HG03558 (cell line): Measurements from ENCODE around the gene NTRK2.

Source experiments
- ATAC-seq: cut with Tn5 transposase; IDR thresholded peaks from one replicate; pipeline ENCODE4 v1.9.1; 2021; ENCODE audit warnings: moderate number of reproducible peaks; ENCODE audit not compliant: unreplicated experiment; ENCODE audit errors: extremely low read depth

Gene NTRK2

DNA sequence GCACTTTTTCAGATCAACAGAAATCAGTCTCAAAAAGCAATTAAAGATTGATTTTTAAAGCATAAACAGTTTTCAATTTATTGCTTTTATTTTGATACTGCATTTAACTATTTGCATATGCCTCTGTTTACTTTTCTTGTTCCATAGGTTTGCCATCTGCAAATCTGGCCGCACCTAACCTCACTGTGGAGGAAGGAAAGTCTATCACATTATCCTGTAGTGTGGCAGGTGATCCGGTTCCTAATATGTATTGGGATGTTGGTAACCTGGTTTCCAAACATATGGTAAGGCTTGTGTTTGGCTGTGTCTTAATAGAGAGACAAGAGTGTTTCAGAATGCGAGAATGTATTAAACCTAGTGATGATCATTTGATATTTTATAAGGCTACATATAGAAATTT lies 53.9 kb downstream of the NTRK2 start:
- ATAC-seq, result no peak

DNA sequence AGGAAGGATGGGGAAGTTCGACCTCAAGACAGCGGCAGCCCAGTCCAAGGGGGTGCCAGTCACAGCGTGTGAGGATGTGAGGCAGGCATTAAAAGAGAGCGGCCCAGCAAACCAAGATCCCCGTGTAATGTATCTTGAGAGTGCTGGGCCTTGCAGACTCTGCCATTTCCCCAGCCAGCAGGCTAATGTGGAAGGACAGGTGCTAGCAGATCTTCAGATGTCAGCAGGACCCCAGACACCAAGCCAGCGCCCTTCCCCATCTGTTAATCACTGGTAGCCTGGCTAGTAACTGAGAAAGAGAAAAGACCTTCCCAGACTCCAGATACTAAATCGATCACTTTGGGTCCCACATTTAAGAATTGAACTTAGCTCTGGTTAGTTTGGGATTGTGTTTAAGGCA lies 62.2 kb downstream of the NTRK2 start:
- no peak for ATAC-seq

DNA sequence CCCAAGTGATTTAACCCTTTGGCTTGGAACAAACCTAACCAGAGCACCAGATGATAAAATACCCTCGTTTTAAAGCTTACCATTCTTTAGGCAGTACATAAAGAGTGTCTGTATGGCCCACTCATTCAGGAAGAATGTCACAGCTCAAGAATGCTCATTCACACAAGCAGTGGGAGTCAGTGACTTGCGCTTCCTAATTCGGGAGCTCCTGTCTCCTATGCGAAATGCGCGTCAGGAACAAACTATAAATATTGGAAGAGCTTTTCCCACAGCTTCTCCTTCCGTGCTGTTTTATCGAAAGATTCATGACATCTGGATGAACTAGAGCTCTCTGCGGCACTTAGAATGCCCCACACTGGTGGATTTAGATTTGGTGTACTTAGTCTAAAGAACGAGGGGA lies 66.6 kb downstream of the NTRK2 start:
- ATAC-seq, result no peak

DNA sequence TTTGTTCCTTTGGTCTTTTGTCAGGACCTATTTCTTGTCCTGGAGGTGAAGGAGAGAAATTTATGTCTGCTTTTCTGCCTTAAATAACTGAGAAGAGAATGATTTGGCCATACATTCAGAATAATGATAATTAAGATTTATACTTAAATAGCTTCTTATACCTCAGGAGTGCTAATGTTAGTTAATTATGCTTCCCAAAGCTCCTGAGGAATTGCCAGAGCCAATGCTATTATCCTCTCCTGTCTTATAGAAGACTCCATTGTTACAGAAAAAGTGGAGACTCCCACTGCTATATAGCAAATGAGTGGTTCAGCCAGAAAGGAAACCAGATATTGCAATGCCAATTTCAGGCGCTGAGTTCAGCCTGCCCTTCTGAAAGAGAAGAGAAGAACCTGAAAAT lies 67.0 kb downstream of the NTRK2 start:
- ATAC-seq, result no peak

DNA sequence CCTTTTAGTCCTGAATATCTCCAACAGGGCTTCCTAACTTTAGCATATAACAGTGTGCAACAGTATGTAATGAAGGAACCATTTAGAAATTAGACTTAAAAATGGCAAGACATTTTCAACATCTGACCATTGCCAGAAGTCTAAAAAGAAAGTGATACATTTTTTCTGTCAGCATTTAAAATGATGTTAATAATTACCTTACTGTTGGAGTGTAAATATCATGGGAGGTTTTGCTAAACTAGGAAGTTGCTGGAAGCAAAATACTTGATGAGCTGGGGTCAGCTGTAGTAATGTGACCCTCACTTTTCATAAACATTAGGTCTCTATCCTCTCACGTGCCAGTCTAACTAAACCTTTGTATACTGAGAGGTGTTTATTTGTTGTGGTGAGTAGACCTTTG lies 68.8 kb downstream of the NTRK2 start:
- no peak for ATAC-seq

DNA sequence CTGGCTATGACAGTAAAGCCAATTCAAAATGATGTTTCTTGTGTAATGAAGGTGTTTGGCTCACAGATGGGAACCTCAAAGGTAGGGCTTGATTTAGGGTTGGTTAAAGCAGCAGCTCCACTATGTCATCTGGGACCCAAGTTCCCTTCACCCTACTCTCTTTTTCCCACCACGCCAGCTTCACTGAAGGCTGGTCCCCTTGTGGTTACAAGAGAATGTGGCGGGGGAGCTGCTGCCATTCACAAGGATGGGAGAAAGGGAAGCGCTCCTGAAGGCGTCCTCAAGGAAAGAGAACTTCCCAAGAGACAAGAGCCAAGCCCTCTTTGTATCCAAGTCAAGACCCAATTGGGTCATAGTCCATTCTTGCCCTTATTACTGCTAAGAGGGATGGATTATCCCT lies 72.7 kb downstream of the NTRK2 start:
- ATAC-seq, result no peak

DNA sequence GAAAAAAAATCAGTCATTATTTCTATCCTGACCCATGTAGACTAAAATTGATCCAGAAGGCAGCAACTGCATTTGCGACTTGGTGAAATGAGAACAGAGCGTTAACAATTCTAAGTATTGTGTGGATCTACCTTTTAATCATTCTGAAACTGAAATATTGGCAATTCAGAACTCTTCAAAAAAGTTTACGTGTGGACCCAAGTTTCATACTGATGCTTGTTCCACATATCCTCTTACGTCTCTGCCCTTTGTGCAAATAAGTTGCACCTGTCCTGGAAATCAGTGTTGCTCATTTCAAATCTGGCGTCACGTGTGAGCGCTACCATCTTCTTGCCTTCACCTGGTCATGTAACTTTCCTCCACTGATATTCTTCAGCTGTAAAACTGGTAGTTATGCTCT lies 74.7 kb downstream of the NTRK2 start:
- no peak for ATAC-seq

DNA sequence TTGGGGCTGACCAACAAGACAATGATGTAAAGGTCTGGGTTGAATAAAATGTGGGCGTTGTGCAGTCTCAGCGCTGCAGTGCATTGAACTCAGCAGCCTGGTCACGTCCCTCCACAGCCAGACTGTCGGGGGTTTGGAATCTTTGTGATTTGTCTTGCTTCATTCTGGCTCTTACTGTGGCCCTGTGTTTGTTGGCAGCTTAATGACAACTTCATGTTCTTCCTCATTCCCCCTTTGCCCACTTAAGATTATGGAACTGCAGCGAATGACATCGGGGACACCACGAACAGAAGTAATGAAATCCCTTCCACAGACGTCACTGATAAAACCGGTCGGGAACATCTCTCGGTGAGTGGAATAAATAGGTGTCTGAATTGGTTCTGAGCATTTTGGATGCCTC lies 75.2 kb downstream of the NTRK2 start:
- ATAC-seq, result no peak

DNA sequence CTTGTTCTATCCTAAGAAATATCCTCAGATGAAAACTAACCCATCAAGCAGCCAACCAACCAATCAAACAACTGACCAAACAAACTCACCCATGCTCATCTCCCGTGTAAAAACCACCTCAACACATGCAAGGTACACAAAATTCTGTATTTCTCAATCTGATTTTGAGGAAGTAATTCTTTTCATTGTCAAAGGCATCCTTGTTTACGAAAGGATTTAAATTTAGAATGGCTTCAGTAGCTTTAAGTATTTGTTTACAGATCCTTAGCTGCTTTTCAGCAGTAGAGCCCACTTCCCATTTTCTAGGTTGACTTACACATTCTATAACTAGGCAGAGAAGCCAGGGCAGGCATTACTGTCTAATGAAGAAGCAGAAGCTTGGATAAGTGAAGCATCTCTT lies 78.6 kb downstream of the NTRK2 start:
- no peak for ATAC-seq

DNA sequence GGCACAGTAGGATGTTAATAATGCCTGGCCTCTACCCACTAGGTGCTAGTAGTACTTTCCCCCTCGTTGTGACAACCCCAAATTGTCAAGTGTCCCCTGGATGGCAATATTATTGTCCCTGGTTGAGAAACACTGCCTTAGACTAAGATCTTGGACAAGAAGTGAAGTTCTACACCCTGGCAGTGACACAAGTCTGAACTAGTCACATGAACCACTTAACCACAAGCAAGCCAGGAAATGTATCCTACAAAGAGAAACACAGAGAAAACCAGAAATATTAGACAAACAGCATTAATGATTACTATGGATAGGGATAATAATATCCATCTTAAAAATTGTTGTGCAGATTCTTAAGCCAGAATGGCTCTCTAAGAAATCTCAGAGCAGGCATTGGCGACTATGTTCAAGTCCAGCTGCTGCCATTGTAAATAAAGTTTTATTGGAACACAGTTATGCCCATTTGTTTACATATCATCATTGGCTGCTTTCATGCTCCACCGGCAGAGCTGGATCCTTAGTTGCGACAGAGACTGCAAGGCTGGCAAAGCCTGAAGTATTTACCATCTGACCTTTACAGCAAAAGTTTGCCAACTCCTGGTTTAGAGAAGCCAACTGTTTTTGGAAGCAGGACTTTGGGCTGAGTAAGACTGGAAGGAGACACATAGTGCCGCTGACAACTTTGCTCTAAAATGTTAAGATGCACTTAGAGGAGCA lies 80.8 kb downstream of the NTRK2 start:
- ATAC-seq, result no peak

DNA sequence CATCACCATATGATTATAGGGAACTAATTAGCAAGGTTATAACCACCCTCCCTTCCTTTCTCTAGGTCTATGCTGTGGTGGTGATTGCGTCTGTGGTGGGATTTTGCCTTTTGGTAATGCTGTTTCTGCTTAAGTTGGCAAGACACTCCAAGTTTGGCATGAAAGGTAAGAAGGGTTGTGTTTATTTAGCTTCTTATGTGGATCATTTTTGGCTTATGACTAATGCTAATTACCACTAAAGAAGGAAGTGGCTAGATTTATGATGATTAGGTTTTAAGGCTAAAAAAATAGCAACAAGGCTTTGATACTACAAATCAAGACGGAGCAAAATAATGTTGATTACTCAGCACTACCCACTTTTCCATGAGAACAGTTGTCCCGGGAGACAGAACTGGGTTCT lies 82.4 kb downstream of the NTRK2 start:
- ATAC-seq, result no peak

DNA sequence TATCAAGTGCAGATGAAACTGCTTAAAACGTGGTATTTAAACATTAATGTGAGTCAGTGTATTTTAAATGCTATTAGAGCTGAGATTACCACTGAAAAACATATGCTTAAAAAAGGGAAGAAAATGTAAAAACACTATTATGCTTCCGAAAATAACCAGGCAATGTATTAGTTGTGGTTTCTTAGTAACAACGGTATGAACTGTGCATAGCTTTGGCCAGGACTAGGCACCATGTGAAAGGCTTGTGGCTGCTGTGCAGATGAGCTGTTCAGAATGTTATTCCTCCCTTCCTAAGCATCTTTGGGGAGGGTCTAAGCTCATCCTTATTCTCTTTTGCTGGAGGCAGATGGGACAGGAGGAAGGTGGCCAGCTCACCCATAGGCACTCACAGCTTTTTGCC lies 84.9 kb downstream of the NTRK2 start:
- ATAC-seq, result no peak

DNA sequence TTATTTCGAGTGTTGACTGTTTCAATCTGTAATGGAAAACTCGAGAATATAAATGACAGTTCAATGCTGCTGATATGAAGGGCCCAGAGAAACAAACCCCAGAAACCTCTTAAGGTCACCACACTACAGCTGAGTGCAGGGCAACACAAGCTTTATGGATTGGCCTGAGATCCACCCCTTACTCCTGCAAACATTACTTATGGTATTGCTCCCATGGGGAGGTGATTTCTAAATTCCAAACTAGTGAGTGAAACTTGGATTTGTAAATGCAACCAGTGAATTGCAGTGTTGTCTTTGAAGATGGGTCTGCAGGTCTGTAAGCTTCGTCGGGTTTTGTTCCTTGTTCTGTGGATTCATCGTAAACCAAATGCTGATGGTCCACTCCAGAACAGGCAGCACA lies 85.4 kb downstream of the NTRK2 start:
- no peak for ATAC-seq

DNA sequence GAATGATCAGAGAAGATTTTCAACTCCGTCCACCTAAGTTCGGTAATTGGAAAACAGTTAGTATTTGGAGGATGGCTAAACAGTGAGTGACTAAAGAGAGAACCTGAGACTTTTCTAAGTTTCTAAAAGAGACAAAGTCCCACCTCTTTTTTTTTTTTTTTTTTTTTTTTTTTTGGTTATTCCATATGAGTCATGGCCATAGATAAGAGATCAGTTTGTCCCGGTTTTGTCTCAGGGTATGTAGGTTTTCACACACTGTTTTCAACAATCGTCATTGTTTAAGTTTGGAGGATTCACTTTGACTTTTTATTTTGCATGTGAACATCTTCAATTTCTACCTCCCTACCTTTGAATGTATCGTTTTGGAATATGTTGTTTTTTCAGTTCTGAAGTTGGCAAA lies 85.9 kb downstream of the NTRK2 start:
- ATAC-seq, result no peak

DNA sequence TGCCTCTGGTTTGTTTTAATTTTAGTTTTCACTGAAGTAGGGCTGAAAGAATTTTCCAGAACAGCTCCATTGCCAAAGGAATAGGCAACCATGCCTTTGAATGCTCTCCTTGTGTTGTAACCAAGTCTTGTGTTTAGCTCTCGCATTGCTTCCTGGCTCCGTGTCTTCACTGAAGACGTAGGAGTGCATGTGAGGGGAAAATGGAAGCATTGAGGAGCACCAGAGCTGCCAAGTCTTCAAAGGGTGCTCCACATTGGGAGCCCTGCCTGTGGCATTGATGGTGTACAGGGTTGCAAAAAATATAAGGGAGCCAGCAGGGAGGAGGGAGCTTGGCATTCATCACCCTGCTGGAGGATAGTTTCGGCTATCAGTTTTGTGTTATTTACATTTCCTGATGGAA lies 86.6 kb downstream of the NTRK2 start:
- no peak for ATAC-seq

DNA sequence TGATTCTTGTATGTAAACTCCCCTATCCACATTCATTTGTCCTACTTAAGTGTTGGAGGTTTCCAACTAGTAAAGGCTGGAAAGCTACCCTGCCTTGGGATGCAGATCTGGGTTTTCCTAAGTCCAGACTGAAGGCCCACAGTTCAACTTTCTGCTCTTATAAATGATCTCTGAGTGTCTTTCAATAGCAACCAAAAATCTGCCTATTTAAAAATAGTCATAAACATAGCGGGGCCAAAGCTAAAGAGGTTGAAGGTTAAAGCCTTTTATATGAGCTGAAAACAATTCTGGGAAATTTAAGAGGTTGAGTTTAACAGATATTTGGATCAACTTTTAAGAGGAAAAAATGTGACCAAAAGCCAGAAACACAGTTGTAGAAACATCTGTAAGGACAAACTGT lies 87.2 kb downstream of the NTRK2 start:
- no peak for ATAC-seq

DNA sequence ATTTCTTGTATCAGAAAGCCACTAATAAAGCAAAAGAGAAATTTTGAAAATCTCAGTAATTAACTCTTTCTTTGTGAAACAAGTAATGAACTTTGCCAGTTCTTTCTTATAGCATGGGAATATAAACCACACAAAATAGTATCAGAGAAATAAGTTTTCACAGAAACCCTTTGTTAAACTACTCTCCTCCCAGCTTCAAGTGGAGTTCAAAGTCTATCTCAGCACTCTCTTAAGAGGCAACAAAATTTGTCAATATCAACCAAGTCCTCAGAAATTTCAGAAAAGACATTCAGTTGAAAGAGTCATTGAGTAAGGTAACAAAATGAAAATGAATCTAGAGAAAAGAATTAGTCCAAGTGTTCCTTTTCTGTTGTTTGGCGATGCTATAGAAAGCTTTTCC lies 89.3 kb downstream of the NTRK2 start:
- ATAC-seq, result no peak

DNA sequence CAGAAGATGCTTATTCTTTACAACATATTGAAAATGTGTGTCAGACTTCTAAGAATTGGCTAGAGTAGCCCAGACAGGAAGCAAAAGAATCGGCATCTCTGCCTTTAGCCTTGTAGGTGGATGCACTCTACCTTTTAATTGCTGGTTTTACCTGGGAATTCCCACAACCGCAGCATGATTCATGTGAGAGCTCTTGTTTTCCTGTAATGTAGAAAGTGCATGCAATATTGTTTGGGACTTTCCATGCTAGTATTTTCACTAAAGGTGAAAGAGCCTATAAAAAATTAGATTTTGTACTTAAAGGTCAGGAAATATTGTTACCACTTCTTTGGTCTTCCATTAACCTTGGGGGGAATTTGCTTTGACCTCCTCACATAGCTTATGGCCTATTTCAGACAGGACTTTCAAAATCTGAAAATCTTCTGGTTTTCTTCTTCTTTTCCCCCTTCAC lies 89.8 kb downstream of the NTRK2 start:
- ATAC-seq, result peak; percentile 46

DNA sequence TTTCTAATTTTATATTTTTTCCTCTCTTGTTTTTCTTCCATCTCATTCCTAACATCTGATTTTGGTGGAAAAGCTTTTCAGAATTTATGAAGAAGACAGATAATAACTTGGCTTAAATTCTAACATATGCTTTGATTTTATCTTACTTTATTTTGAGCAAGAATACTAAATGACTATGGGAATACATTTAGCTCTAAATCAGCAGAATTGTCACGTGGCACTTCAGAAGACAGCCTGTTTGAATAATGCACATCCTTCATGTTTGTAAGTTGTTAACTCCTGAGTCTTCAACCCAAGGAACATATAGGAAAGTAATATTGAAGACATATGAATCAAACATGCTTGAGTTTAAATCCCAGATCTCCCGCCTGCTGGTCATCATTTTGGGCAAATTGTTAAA lies 90.3 kb downstream of the NTRK2 start:
- ATAC-seq, result no peak

DNA sequence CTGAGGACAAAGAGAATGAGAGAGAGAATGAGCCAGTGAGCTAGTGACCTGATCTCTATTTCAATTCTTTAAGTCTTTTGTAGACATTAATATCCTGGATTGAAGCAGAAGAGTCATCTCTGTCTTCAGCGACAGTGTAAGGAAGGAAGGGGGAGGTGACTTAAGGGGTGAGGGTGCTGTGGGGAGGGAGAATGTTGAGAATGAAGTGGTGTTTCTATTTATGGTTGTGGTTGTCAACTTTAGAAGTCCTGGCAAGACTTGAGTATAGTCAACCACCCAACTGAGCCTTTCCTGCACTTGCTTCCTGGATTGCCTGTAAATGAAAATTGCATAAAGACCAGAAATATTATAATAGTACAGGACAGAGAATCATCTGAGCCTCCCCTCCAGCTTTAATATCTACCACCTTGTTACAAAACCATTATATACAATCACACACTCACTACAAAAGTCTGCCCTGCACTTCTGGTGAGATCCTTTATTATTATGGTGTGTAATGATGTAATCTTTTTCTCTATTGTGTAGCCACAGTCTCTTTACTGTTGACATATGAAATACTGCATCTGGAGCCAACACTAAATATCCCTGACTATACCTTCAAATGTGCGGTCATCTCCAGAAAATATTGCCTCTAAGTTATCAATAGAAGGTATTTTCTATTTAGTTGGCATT lies 91.7 kb downstream of the NTRK2 start:
- ATAC-seq, result no peak

DNA sequence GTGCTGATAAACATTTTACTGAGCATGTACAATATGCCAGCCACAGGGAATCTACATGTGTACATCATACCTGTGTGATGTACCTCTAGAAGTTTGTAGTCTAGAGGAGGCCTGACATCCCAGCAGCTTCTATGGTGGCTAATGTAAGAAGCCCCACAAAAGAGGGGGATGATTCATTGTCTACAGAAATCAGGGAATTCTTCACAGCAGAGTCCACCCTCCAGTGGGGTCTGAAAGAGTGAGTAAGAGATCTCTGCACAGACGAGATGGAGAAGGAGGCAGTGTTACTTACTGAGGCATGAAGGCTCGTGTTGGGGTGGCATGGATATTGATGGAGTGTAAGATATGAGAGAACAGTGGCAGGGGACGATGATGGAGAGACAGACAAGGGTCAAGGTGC lies 103.0 kb downstream of the NTRK2 start:
- no peak for ATAC-seq

DNA sequence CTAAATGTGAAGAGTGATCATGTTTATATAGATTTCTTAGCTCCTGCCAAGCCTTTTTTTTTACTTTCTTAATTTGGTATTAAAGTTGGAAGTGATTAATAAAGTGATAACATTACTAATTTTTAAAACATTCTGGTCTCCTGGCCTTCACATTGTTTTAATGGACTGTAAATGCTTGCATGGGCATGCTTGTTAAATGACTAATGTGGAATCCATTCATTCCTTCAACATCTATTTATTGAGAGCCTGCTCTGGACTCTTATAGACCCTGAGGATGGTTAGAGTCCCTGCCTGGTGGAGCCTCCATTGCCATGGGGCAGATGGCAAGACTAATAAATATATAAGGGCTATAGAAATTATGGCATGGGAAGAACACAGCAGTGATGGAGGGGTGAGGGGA lies 103.5 kb downstream of the NTRK2 start:
- no peak for ATAC-seq
